ENCODE data around the gene TNS4. TPM values are rescaled to one million over a fixed set of nuclear protein-coding genes. Genes with fewer than 3 reads are reported as not detected.

The TNS4 gene
- total RNA-seq, 1 donor from 2014 or later, result not detected

DNA sequence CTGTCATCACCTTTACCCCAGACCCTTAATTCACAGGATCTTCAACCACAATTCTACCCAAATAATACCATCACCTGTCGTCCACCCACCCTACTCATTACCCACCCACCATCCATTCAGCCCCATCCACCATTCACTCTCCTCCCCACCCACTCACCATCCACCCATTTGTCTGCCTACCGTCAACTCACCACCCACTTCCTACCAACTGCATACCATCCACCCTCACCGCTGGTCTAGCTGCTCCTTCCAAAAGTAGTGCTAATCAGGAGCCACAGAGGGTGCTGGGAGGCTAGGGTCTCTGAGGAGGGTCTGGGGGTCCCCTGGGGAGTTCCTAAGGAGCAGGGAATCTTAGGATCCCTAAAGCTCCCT is 70.2 kb downstream of the TNS4 start:
- DNase-seq, result no peak
- H3K9me3 Mint-ChIP-seq (ENCODE audit: unreplicated experiment), result no peaks in the 10 kb centered on the region
- TF ChIP-seq, protein P1, sequence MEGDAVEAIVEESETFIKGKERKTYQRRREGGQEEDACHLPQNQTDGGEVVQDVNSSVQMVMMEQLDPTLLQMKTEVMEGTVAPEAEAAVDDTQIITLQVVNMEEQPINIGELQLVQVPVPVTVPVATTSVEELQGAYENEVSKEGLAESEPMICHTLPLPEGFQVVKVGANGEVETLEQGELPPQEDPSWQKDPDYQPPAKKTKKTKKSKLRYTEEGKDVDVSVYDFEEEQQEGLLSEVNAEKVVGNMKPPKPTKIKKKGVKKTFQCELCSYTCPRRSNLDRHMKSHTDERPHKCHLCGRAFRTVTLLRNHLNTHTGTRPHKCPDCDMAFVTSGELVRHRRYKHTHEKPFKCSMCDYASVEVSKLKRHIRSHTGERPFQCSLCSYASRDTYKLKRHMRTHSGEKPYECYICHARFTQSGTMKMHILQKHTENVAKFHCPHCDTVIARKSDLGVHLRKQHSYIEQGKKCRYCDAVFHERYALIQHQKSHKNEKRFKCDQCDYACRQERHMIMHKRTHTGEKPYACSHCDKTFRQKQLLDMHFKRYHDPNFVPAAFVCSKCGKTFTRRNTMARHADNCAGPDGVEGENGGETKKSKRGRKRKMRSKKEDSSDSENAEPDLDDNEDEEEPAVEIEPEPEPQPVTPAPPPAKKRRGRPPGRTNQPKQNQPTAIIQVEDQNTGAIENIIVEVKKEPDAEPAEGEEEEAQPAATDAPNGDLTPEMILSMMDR (IDR thresholded peaks at IDR 0.05; ENCODE audit: partially characterized antibody, unreplicated experiment), result no peak
- no peak overlapping the region for H3K27ac Mint-ChIP-seq (ENCODE audit: unreplicated experiment)
- H3K4me3 Mint-ChIP-seq (ENCODE audit: unreplicated experiment), result no peak overlapping the region
- no peaks in the 10 kb centered on the region for H3K27me3 Mint-ChIP-seq (ENCODE audit: unreplicated experiment)
- H3K4me1 Mint-ChIP-seq (ENCODE audit: low read depth, unreplicated experiment), result no peaks in the 10 kb centered on the region
- no peaks in the 10 kb centered on the region for H3K36me3 Mint-ChIP-seq (ENCODE audit: unreplicated experiment)

DNA sequence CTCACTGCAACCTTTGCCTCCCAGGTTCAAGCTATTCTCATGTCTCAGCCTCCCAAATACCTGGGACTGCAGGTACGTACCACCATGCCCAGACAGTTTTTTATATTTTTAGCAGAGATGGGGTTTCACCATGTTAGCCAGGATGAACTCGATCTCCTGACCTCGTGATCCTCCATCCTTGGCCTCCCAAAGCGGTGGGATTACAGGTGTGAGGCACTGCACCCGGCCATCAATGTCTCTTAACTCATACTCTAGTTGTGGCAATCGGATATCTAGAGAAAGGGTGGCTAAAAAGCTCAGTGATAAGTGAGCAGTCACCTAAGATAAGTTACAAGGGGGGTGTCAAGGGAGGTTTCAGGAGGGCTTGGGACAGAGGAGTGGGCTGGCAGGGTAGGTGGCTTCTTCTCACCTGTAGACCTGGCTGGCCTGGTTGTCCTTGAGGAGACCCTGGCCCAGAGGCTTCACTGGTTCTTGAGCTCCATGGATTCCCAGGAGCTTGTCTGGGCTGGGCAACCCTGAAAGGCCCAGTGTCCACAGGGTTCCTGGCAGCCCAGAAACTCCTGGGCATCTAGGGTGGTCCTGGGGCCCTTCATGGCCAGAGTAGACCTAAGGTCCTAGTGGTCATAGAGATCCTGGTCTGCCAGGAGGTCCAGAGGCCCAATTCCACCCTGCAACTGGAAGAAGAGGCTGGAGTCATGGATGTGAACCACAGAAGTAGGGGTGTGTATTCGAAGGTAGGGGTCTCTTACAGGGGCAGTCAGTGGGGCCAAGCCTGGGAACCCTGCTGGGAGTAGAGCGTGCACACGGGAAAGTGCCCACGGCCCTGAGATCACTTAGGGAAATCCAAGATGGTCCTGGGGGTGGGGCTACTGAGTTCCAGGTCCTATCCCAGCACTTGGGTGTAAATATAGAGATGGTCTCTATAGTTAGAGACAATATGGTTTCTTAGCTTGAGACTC is 70.9 kb downstream of the TNS4 start:
- H3K27me3 Mint-ChIP-seq (ENCODE audit: unreplicated experiment), result no peaks in the 10 kb centered on the region
- no peaks in the 10 kb centered on the region for H3K9me3 Mint-ChIP-seq (ENCODE audit: unreplicated experiment)
- H3K27ac Mint-ChIP-seq (ENCODE audit: unreplicated experiment), result no peak overlapping the region
- DNase-seq, result no peak
- TF ChIP-seq, protein P1 (IDR thresholded peaks at IDR 0.05; ENCODE audit: partially characterized antibody, unreplicated experiment), result no peak
- H3K36me3 Mint-ChIP-seq (ENCODE audit: unreplicated experiment), result no peaks in the 10 kb centered on the region
- H3K4me3 Mint-ChIP-seq (ENCODE audit: unreplicated experiment), result no peak overlapping the region
- no peaks in the 10 kb centered on the region for H3K4me1 Mint-ChIP-seq (ENCODE audit: low read depth, unreplicated experiment)

DNA sequence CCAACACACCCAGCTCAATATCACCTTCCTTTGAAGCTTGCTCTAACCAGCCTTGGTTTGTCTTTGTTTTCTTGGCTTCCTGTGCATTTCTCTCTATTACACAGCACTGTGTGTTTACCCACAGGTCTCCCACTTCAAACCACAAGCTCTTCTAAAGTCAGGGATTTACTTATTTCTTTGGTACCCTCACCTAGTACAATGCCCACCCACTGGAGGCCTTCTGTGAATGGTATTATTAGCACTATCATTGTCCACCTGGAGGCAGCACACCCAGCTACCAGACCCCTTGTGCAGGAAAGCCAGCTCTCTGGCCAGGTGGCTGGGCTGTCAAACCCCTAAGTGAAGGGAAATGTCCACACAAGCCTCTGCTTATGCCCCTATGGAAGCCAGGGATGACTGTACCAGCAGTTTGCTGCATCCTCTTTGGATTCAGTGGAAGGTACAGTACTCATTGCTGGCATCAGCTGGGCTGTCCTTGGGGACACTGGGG is 74.4 kb downstream of the TNS4 start:
- no peak overlapping the region for H3K27ac Mint-ChIP-seq (ENCODE audit: unreplicated experiment)

More for the DNA sequence above, 74.4 kb downstream of the TNS4 start:
- H3K27me3 Mint-ChIP-seq (ENCODE audit: unreplicated experiment), result no peaks in the 10 kb centered on the region
- H3K36me3 Mint-ChIP-seq (ENCODE audit: unreplicated experiment), result no peaks in the 10 kb centered on the region
- no peak overlapping the region for H3K4me3 Mint-ChIP-seq (ENCODE audit: unreplicated experiment)
- no peaks in the 10 kb centered on the region for H3K9me3 Mint-ChIP-seq (ENCODE audit: unreplicated experiment)
- TF ChIP-seq, protein P1 (IDR thresholded peaks at IDR 0.05; ENCODE audit: partially characterized antibody, unreplicated experiment), result no peak
- DNase-seq, result no peak
- H3K4me1 Mint-ChIP-seq (ENCODE audit: low read depth, unreplicated experiment), result no peaks in the 10 kb centered on the region

Other genes starting within 250 kb of the TNS4 start
- gene CDC6, start 213.7 kb downstream of the TNS4 start, total RNA-seq (ENCODE audit: unreplicated experiment), result 4.7 TPM
- 26.2 TPM for gene RARA, start 192.4 kb downstream of the TNS4 start, total RNA-seq (ENCODE audit: unreplicated experiment)
- gene GJD3, start 136.9 kb downstream of the TNS4 start, total RNA-seq (ENCODE audit: unreplicated experiment), result not detected
- 32.4 TPM for gene TOP2A, start 83.7 kb downstream of the TNS4 start, total RNA-seq (ENCODE audit: unreplicated experiment)
- gene IGFBP4, start 58.2 kb downstream of the TNS4 start, total RNA-seq (ENCODE audit: unreplicated experiment), result 1.9 TPM
- gene CCR7, start 63.8 kb upstream of the TNS4 start, total RNA-seq (ENCODE audit: unreplicated experiment), result not detected
- 207 TPM for gene SMARCE1, start 146.2 kb upstream of the TNS4 start, total RNA-seq (ENCODE audit: unreplicated experiment)
- 1.3 TPM for gene KRT222, start 163.6 kb upstream of the TNS4 start, total RNA-seq (ENCODE audit: unreplicated experiment)
- not detected for gene KRT24, start 202.1 kb upstream of the TNS4 start, total RNA-seq (ENCODE audit: unreplicated experiment)